ENCODE data around the gene PAK1IP1.

PAK1IP1 gene

DNA sequence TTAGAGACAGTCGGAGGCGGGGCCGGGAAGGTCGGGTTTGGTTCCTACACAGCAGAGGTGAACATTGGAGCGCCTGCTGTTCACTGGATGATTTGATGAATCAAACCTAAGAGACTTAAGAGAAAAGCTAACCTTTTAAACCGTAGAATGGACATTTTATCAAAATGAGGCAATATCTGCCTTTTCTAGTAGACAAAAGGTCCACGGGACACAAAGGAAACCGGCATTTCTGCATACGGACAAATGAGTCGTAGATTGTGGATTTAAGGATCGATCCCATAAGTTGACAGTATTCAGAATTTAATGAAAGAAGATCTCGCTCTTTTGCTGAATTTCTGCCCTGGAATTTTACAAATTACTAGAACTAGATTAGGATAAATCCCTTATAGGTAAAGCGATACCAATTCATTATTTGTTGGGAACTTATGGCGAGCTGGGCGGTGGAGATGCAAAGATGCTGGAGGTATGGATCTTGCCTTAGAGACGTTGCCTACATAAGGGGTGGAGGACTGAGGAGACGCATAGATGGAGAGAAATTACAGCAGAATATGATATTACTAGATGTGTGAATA, 400 bp downstream of the PAK1IP1 start:
- H3F3A ChIP-seq (ENCODE audit: low read depth), result no peaks in the 10 kb centered on the region
- no peaks in the 10 kb centered on the region for H3K36me3 ChIP-seq (ENCODE audit: insufficient read depth, low read length)
- H2AFZ ChIP-seq (ENCODE audit: low read length), result peak overlapping the region; percentile 85
- no peaks in the 10 kb centered on the region for H3K27me3 ChIP-seq (ENCODE audit: insufficient read depth, low read length, poor library complexity, severe bottlenecking)
- H4K20me1 ChIP-seq (ENCODE audit: insufficient read depth, low read length, poor library complexity, severe bottlenecking), result no peaks in the 10 kb centered on the region
- H3K4me2 ChIP-seq (ENCODE audit: low read depth, low read length, poor library complexity, severe bottlenecking), result peak overlapping the region; percentile 98
- peaks cover 25% of the 10 kb centered on the region for H3K4me1 ChIP-seq (ENCODE audit: insufficient read depth, low read length, poor library complexity, severe bottlenecking)
- TF ChIP-seq, protein P1, sequence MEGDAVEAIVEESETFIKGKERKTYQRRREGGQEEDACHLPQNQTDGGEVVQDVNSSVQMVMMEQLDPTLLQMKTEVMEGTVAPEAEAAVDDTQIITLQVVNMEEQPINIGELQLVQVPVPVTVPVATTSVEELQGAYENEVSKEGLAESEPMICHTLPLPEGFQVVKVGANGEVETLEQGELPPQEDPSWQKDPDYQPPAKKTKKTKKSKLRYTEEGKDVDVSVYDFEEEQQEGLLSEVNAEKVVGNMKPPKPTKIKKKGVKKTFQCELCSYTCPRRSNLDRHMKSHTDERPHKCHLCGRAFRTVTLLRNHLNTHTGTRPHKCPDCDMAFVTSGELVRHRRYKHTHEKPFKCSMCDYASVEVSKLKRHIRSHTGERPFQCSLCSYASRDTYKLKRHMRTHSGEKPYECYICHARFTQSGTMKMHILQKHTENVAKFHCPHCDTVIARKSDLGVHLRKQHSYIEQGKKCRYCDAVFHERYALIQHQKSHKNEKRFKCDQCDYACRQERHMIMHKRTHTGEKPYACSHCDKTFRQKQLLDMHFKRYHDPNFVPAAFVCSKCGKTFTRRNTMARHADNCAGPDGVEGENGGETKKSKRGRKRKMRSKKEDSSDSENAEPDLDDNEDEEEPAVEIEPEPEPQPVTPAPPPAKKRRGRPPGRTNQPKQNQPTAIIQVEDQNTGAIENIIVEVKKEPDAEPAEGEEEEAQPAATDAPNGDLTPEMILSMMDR (conservative IDR thresholded peaks at IDR 0.05; ENCODE audit: low read length), result no peak
- no peak for TF ChIP-seq EZH2phosphoT487 (IDR thresholded peaks at IDR 0.05; ENCODE audit: borderline replicate concordance)
- H3K9me2 ChIP-seq (replicated peaks; ENCODE audit: low read depth, low read length), result no peaks in the 10 kb centered on the region
- peak overlapping the region; percentile 82 for H3K9ac ChIP-seq (ENCODE audit: low read depth, low read length, poor library complexity, severe bottlenecking)
- peaks cover 49% of the 10 kb centered on the region for H3K79me2 ChIP-seq (ENCODE audit: insufficient read depth, low read length)
- H3K4me3 ChIP-seq (ENCODE audit: low read length, poor library complexity, severe bottlenecking), result peak overlapping the region; percentile 86
- H3K9me3 ChIP-seq (ENCODE audit: insufficient read depth, low read depth, low read length), result no peaks in the 10 kb centered on the region

DNA sequence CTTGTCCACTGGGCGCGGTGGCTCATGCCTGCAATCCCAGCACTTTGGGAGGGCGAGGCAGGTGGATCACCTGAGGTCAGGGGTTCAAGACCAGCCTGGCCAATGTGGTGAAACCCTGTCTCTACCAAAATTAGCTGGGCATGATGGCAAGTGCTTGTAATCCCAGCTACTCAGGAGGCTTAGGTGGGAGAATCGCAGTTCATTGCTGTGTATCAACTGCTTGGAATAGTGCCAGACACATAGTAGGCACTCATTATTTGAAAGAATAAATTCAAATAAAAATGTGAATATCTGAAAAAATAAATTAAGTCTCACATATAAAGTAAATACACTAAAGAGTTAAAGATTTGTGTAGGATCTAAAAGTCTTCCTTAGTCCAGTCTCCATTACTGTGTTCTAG, 1.9 kb downstream of the PAK1IP1 start:
- Histone ChIP-seq H3K79me2 (ENCODE audit: insufficient read depth, low read length) (peaks cover 55% of the 10 kb centered on the region), H3K9ac (ENCODE audit: low read depth, low read length, poor library complexity, severe bottlenecking) (peak overlapping the region; percentile 82), H3K9me2 (replicated peaks; ENCODE audit: low read depth, low read length) (no peaks in the 10 kb centered on the region), H3K36me3 (ENCODE audit: insufficient read depth, low read length) (no peaks in the 10 kb centered on the region), H2AFZ (ENCODE audit: low read length) (no peak overlapping the region), H3K4me2 (ENCODE audit: low read depth, low read length, poor library complexity, severe bottlenecking) (peak overlapping the region; percentile 98), H3K4me3 (ENCODE audit: low read length, poor library complexity, severe bottlenecking) (peak overlapping the region; percentile 86), H3F3A (ENCODE audit: low read depth) (no peaks in the 10 kb centered on the region), H4K20me1 (ENCODE audit: insufficient read depth, low read length, poor library complexity, severe bottlenecking) (no peaks in the 10 kb centered on the region), H3K4me1 (ENCODE audit: insufficient read depth, low read length, poor library complexity, severe bottlenecking) (peaks cover 25% of the 10 kb centered on the region), H3K27me3 (ENCODE audit: insufficient read depth, low read length, poor library complexity, severe bottlenecking) (no peaks in the 10 kb centered on the region), H3K9me3 (ENCODE audit: insufficient read depth, low read depth, low read length) (no peaks in the 10 kb centered on the region)
- no peak for TF ChIP-seq EZH2phosphoT487 (IDR thresholded peaks at IDR 0.05; ENCODE audit: borderline replicate concordance)
- TF ChIP-seq, protein P1 (conservative IDR thresholded peaks at IDR 0.05; ENCODE audit: low read length), result no peak

DNA sequence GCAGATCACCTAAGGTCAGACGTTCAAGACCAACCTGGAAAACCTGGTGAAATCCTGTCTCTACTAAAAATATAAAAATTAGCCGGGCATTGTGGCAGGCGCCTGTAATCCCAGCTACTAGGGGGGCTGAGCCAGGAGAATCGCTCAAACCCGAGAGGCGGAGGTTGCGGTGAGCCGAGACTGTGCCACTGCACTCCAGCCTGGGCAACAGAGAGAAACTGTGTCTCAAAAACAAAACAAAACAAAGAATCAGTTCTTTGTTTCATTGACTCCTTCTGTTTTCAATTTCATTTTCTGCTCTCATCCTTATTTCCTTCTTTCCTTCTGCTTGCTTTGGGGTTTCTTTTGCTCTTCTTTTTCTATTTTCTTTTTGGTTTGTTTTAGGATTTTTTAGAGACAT, 19.2 kb downstream of the PAK1IP1 start:
- Histone ChIP-seq H4K20me1 (ENCODE audit: insufficient read depth, low read length, poor library complexity, severe bottlenecking) (no peaks in the 10 kb centered on the region), H3K9me3 (ENCODE audit: insufficient read depth, low read depth, low read length) (no peaks in the 10 kb centered on the region), H3K4me1 (ENCODE audit: insufficient read depth, low read length, poor library complexity, severe bottlenecking) (peaks cover under 1% of the 10 kb centered on the region), H3F3A (ENCODE audit: low read depth) (no peaks in the 10 kb centered on the region), H3K36me3 (ENCODE audit: insufficient read depth, low read length) (peaks cover 15% of the 10 kb centered on the region; the same call in 1 of the 2 replicates), H3K27me3 (ENCODE audit: insufficient read depth, low read length, poor library complexity, severe bottlenecking) (no peaks in the 10 kb centered on the region), H3K9me2 (replicated peaks; ENCODE audit: low read depth, low read length) (no peaks in the 10 kb centered on the region), H3K9ac (ENCODE audit: low read depth, low read length, poor library complexity, severe bottlenecking) (no peak overlapping the region), H3K4me2 (ENCODE audit: low read depth, low read length, poor library complexity, severe bottlenecking) (no peak overlapping the region), H2AFZ (ENCODE audit: low read length) (no peak overlapping the region), H3K4me3 (ENCODE audit: low read length, poor library complexity, severe bottlenecking) (no peak overlapping the region), H3K79me2 (ENCODE audit: insufficient read depth, low read length) (no peaks in the 10 kb centered on the region)
- TF ChIP-seq, protein P1 (conservative IDR thresholded peaks at IDR 0.05; ENCODE audit: low read length), result no peak
- no peak for TF ChIP-seq EZH2phosphoT487 (IDR thresholded peaks at IDR 0.05; ENCODE audit: borderline replicate concordance)

Measured in Loucy (cell line).